ENCODE results near the gene ZIC1.

DNA sequence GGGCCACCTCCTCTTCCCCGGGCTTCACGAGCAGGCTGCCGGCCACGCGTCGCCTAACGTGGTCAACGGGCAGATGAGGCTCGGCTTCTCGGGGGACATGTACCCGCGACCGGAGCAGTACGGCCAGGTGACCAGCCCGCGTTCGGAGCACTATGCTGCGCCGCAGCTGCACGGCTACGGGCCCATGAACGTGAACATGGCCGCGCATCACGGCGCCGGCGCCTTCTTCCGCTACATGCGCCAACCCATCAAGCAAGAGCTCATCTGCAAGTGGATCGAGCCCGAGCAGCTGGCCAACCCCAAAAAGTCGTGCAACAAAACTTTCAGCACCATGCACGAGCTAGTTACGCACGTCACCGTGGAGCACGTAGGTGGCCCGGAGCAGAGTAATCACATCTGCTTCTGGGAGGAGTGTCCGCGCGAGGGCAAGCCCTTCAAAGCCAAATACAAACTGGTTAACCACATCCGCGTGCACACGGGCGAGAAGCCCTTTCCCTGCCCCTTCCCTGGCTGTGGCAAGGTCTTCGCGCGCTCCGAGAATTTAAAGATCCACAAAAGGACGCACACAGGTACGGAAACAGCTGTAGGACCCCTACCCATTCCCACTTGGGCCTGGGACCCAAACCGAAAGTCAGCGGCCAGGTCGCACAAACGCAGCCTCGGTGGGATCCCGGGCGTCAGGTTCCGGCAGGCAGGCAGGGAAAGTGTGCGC, 1.5 kb downstream of the ZIC1 start:
- TF ChIP-seq, protein P1, sequence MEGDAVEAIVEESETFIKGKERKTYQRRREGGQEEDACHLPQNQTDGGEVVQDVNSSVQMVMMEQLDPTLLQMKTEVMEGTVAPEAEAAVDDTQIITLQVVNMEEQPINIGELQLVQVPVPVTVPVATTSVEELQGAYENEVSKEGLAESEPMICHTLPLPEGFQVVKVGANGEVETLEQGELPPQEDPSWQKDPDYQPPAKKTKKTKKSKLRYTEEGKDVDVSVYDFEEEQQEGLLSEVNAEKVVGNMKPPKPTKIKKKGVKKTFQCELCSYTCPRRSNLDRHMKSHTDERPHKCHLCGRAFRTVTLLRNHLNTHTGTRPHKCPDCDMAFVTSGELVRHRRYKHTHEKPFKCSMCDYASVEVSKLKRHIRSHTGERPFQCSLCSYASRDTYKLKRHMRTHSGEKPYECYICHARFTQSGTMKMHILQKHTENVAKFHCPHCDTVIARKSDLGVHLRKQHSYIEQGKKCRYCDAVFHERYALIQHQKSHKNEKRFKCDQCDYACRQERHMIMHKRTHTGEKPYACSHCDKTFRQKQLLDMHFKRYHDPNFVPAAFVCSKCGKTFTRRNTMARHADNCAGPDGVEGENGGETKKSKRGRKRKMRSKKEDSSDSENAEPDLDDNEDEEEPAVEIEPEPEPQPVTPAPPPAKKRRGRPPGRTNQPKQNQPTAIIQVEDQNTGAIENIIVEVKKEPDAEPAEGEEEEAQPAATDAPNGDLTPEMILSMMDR (IDR thresholded peaks at IDR 0.05), result no peak
- no peak for TF ChIP-seq EZH2 (IDR thresholded peaks at IDR 0.05; ENCODE audit: borderline replicate concordance, insufficient read depth, low read depth, low read length, poor library complexity, severe bottlenecking)

Data from B cell (primary cell).